NCI-H2196 (cell line): Measurements from ENCODE around the gene POLR3C.
"Not testable (repeated sequence)": the region's sequence is repeated elsewhere in the genome, so short reads cannot be mapped to it uniquely, and the experiment has no call there.

Source experiments
- DNase-seq: peaks from one replicate; lab custom pipeline; 2025; ENCODE audit not compliant: unreplicated experiment; lab: John Stamatoyannopoulos, UW

POLR3C gene

DNA sequence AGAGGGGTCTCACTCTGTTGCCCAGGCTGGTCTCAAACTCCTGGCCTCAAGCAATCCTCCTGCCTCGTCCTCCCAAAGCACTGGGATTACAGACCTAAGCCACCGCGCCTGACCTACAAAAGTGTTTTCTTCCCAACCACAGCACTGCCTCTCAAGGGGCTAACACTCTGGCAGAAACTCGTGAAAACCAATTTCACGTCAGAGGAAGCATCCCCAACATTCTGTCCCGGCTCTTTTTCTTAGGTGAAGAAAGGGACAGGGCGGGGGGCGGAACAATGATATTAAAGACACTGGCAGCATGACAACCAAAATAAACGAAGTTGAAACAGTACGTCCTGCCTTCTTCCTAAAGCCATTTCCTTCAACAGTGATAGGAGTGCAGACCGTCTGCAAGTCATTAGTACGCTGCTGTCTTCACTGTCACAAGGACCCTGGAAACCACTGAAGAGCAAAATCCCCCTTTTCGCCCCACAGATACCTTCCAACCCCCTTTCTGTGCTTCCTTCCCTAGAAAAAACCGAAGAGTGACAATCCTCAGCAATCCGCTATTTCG lies 1.1 kb upstream of the POLR3C start:
- DNase-seq, result not testable (repeated sequence)

DNA sequence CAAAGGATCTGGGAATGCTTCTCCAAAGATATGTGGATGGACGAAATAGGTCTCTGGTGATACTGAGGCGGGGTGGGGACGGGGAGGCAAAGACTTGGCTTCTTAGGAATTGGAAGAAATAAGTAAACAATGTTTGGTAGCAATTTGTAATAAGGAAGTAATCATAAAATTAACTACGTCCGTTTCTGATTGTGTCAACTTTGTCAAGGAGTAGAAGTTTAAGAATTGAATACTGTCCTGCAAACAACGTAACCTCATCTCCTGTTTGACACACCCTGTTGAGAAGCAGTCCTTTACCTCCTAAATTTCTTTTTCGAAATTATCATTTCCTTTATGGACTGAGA lies 471 bp downstream of the POLR3C start:
- DNase-seq, result no peak

DNA sequence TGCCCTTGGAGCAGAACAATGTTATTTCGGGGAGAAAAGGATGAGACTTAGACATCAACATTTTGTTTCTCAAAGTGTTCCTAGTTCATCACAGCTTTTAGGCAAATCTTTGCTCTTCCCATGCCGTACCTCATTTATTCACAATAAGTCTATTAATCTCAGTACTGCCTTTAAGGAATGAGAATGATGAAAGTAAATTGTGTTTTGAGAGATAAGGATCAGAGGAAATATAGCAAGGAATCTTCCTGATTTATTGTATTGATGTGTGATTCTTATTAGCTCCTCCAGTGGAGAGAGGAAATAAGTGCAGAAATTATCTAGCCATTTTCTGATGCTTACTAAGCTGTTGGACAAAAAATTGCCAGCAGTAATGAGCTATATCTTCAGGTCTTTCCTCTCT lies 2.0 kb downstream of the POLR3C start:
- no peak for DNase-seq

DNA sequence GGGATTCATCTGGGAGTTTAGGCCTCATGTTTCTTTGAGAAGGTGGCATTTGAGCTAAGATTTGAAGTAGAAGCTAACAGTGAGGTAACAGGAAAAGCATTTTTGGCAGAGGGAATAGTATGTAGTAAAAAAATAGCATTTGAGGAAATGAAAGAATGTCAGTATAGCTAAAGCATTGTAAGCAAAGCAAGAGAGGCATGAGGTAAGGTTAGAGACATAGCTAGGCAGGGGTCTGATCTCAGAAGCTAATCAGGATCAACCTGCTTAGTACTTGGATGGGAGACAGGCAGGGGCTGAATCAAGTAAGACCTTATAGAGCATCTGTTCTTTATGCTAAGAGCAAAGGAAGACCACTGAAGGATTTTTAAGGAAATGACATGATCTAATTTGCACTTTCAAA lies 4.0 kb downstream of the POLR3C start:
- DNase-seq, result no peak

DNA sequence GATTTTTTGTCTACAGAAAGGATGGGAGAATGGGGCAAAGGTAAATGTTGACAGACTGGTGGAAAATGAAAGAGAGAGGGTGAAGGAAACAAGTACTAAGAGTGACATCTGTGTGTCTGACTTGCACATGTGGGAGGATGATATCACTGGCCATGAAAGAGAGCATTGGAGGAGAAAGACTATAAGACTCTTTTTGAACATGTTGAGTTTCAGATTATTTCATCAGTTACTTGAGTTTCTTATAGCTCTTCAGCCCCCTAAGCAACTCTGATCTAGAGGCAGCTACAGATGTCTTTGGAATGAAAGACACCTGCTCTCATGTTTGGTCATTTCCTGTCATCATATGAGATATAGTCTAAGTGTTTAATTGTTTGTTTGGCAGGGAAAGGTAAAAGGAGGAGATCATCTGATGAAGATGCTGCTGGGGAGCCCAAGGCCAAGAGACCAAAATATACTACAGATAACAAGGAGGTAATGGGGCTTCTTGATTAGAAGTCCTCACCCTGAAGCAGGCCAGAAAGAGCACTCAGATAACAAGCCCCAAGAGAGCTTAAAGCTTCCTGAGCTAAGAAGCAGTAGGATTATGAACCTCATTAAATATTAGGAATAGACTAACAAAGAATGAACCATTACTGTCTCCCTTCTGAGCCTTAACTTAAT lies 4.5 kb downstream of the POLR3C start:
- no peak for DNase-seq

DNA sequence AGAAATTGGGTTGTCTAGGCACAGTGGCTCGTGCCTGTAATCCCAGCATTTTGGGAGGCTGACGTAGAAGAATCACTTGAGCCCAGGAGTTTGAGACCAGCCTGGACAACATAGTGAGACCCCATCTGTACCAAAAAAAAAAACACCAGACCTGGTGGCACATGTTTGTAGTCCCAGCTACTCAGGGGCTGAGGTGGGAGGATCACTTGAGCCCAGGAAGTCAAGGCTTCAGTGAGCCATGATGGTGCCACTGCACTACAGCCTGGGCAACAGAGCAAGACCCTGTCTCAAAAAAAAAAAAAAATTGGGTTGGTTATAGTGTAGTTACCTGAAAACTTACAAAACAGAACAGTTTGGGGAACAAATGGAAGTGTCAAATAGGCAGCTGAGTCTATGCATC lies 6.8 kb downstream of the POLR3C start:
- not testable (repeated sequence) for DNase-seq

DNA sequence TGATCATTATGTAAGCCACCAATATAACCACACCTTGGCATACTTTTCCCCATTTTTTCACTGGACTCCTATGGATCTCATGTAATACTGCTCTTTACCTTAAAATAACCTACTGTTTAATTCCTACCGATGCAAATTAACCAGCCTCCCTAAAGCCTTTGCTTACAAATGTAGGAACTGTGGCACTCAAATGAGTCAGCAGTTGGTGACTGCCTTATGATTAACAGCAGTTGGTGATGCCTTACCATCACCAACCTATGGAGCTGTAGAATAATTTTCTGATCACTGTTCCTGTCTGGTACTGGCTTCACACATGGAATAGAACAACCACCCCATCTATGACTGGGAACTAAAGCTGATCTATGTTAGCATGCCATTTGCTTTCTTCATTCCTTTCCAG lies 13.7 kb downstream of the POLR3C start:
- DNase-seq, result no peak

DNA sequence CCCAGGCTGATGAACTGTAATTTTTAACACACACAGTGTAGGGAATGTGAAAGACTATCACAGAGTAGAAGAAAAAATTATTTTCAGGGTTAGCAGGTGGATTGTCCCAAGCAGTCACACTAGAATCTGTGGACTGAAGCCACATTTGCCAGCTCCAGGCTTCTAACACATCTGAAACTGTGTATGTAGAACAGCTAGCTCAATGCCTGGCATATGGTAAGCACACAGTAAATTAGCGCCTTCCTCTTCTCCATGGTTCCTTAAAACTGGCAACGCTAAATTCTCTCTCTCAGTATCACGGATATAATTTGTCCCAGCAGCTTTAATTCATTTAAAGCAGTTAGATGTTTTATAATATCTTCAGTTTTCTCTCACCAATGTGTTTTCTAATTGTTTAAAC lies 19.0 kb downstream of the POLR3C start:
- no peak for DNase-seq

DNA sequence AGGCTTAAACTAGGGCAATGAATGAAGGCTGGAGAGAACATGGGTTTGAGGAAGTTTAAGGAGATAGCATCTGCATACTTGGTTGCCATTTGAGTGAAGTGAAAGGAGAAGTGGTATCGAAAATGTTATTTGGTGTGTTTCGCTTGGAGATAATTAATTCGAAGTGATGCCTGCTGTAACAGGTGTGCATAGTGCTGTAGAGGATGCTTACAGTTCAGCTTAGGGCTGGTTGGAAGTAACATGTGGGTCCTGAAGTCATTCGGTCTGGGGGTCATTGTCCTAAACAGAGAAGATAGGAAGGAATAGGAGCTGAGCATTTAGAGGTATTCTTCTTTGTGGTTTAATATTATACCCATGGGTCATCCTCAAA lies 21.1 kb downstream of the POLR3C start:
- DNase-seq, result peak; percentile 46

DNA sequence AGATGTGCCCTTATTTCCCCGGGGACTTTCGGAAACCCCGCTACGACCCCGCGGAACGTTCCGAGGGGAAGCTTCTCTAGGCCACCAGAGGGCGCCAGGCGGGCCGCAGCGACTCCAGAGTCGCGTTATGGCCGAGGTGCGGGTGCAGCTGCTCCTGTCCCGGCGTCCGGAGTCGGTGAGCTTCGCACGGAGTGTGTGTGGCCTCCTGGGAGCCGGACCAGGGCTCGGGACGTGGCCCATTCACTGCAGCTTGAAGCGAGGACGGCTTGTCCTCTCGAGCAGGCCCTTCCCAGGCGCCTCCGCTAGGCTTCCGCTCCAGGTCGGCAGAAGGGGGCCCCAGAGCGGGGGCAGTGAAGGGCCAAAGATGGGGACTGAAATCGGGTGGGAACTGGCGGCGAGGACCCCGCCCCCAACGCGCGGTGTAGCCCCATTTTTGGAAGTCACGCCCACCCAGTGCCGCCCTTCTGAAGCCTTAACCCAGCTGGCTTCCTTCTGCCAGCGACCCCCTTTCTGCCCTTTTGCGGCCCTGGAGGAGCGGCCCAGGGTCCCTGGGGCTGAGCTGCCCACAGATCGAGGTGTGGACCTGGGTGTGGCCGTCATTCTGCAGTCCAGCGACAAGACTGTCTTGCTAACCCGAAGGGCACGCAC lies 21.6 kb downstream of the POLR3C start, which contains the start of gene NUDT17:
Gene NUDT17 (plus strand): TSS at position 117 of the 648 bp plus-strand sequence. CDS start 11 bp downstream, at position 128.
- DNase-seq, result peak; percentile 85

DNA sequence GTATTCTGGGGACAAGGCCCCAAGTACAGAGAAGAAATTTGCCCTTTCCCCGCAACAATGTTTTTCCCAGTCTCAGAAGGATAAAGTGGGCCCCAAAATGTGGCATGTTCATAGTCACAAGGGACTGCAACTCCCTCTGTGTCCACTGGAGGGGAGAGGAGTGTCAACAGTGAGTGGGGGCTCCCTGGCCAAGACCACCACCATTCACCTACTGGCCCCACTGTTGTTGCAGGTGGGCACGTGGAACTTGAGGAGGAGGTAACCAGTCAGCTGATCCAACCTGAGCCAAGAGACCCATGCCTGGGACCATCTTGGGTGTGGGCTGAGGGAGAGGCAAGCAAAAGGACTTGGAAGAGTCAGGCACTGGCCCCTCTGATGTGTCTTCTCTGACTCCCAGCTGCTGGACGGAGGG lies 22.2 kb downstream of the POLR3C start:
- DNase-seq, result peak; percentile 21

DNA sequence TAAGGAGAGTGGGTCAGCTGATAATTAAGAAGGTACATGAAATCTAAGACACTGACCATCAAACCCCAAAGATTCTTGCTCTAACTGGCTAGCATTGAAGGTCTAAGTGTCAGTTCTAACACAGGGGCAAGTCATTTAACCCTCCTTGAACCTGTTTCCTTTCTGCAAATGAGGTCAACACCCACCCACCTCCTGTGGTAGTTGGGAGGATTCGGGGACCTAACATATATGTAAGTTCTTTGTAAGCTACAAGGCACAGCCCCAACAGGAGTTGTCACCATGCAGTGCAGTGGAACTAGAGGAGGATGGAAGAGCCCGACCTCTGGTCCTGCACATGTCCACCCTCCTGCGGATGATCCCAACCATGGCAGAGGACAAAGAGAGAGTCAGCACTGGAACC lies 23.8 kb downstream of the POLR3C start:
- DNase-seq, result no peak

DNA sequence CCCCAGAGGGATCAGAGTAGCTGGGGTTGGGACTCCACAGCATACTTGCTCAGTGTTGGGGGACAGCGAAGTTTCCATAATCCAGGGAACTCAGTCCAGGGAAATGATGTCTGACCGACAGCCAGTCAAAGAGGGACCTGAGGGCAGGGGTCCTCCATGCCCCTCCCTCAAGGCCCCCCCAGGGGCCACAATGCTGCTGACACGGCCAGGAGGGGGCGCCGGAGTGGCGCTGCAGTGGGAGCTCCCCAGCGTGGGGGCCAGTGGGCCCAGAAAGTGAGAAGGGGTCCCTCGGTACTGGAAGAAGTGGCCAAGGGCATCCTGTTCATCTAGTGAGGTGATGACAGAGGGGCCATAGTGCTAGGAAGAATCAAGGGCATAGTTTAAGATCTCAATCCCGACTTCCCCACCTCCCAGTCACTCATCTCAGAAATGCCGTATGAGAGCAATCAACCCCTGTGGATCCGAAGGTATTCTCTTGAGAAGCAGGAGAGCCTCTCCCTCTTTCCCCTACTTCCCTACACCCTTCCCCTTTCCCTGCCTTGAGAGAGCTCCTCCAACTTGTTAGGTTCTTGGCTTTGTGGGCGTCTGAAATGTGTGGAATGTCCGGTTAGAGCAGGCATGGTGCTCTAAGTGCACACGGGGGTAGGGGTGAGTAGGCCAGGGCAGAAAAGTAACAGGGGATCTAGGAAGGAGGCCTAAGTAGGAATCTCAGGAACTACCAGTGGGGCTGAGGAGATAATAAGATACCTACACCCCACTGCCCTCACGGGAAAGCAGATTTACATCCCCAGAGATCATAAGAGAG lies 25.6 kb downstream of the POLR3C start:
- DNase-seq, result no peak

DNA sequence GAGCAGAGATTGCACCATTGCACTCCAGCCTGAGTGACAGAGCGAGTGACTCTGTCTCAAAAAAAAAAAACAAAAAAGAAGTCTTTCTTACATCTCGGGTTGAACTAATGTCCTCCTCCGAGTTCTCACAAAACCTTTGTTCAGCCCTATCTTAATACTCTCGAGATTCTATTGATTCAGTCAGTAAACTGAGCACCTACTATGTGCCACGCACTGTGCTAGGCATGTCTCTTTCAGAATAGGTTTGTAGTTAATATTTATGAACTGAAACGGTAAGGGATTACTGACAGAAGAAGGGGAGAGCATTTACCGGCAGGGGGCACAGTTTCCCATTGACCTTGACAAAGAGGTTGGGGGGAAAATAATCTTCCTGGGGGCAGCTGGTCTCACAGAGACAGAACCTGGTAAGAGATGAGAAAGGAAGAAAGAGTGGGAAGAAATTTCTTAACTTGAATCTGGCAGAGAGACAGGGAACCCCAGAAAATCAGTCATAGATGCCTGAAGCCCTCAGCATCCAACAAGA lies 31.5 kb downstream of the POLR3C start:
- no peak for DNase-seq

DNA sequence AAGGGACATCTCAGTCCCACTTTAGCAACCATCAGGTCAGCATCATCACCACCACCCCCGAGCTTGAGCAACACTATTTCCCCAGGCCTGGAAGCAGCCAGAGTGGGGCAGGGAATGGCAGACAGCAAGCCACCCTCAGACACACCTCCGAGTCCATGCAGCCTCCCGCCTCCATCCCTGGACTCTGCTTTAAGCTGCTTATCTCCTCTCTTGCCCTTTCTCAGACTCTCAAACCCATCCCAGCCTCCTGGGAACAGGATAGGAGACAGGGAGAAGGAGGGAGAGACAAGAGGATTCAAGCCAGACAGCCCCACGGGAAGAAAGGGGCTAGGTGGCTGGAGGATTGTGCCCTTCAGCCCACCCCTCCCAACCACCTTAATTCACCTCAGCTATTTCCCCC lies 33.2 kb downstream of the POLR3C start:
- no peak for DNase-seq

DNA sequence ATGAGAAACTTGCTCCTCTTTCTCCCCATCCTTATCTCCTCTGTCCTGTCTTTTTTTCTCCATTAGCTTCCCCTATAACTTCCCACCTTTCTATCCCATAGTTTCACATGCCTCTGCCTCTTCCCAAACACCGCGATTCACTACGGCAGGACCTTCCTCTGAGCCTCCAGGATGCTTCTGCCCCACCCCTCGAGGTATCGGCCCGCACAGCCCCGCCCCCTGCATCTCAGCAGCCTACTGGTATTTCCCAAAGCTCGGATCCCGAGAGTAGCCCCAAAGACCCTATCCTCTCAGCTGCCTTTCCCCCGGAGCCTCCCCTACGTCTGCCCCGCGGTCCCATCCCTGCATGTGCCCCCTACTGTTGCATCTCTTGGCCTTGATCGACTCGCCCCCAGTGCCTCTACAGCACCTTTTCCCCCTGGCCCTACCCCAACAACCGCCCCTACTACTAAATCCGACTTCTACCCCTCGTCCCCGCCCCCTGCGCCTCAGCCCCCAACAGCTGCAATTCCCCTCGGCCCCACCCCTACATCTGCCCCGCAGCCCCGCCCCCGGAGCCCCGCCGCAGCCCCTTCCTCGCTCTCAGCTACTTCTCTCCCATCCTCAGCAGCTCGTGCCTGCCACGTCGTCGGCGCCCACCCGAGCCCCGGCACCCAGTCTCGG lies 34.4 kb downstream of the POLR3C start:
- DNase-seq, result no peak

DNA sequence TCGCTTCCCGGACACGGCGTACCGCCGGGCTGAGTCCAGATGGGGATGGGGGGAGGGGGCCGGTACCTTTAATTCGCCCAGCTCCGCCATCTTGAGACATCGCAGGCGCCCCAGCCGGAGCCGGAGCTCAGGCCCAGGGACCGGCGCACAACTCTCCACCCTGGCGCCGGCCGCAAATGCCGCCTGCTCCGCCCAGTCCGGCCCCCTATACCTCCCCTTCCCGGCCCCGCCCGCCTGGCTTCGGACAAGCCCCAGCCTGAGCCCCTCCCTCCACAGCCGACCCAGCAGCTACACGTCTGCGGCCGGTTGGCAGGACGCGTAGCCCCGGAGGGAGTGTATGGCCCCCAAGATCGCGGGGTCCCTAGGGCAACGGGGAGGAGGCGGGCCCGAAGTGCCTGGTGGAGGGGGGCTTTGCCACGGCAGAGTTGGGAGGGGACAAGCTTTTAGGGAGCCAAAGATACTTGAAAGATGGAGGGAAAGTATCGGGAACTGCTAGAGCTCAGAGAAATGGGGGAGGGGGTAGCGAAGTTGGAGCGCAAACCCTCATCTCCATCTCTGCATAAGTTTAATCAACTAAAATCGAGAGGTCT lies 35.0 kb downstream of the POLR3C start, which contains the start of gene PIAS3:
Gene PIAS3 (minus strand): TSS at position 181 of the 590 bp plus-strand sequence. CDS start 91 bp downstream, at position 90.
- DNase-seq, result peak; percentile 93

DNA sequence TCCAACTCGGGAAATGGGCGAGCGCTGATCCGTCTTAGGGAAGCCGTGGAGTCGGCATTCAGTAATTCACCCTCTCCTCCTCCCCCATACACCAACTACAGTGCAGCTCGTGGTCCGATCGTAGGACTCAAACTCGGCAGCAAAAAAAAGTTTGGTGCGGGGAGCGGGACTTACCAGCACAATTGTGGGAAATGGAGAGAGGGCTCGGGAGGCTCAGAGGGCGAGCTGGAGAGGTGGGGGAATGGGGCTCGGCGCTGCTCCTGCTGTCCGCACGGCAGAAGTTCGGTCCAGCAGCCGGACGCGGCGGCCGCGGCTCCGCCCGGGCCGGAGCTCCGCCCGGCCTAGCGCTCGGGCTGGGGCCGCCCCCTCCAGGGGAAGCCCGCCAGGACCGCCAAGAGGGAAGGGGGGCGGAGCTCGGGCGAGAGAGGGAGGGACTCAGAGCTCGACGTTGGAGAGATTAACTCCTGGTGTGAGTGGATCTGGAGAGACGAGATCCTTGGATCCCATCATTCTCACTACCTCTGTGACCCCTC lies 35.6 kb downstream of the POLR3C start:
- DNase-seq, result peak; percentile 91

DNA sequence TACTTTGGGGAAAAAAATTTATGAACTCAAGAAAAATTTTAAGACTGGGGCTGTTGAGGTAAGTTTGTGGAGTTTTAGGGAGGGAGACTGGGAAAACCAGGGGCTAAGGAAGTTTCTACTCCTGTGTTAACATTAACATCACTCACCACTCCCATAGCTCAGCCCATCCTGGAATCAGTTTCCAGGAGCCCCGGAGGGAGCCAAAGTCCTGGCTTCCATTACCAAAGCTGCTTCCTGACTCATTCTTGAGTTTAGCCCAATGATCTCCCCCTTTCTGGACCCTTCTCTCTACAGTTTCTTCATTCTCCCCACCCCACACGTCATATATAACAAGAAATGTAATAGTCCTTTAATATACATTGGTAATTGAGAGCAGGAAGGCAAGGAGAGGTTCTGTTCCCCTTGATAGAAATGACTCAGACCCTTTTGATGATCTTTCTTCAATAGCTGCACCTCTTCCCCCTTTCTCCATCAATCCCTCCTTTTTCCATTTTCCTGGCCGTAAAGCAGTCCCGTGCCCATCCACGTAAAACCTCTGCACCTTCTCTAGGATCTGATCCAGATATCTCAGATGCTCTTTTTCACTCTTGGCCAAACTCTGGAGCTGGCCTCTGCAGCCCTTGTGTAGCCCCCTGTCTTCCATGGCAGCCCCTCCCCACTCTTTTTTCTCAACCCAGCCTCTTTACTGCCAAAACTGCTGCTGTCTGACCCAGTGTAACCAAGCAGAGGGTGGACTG lies 39.5 kb downstream of the POLR3C start:
- DNase-seq, result no peak

DNA sequence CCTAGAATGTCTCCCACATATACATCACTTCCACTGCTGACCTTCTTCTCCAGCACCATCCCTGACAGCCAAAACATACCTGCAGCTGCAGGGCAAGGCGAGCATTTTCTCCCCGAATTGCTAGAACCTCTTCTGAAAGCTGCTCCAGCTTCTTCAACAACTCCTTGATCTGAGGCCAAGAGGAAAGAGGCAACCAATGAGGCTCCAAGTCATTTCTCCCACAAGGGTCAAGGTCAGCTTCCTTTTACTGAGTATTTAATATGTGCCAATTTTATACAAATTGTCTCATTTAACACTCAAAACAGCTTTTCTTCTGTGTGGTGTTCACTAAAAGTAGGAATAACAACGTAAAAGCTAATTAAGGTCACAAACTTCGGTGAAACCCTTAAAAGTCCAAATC lies 44.2 kb downstream of the POLR3C start:
- DNase-seq, result no peak
